Stimulated activated CD8-positive, alpha-beta memory T cell treated with anti-CD3 and anti-CD28 coated beads, Interleukin-4, amount 100 ng/mL, for 24 hours (primary cell): ENCODE data around the gene TSHZ2.
"Not testable (repeated sequence)": the region's sequence is repeated elsewhere in the genome, so short reads cannot be mapped to it uniquely, and the experiment has no call there.

Source experiments
- DNase-seq: peaks from one replicate; pipeline ENCODE4 v3.0.0-alpha.2; 2020; ENCODE audit warnings: low read depth

TSHZ2 gene

GRCh38 chr20:53413845-53414244 lies 441.7 kb downstream of the TSHZ2 start:
- not testable (repeated sequence) for DNase-seq

DNA sequence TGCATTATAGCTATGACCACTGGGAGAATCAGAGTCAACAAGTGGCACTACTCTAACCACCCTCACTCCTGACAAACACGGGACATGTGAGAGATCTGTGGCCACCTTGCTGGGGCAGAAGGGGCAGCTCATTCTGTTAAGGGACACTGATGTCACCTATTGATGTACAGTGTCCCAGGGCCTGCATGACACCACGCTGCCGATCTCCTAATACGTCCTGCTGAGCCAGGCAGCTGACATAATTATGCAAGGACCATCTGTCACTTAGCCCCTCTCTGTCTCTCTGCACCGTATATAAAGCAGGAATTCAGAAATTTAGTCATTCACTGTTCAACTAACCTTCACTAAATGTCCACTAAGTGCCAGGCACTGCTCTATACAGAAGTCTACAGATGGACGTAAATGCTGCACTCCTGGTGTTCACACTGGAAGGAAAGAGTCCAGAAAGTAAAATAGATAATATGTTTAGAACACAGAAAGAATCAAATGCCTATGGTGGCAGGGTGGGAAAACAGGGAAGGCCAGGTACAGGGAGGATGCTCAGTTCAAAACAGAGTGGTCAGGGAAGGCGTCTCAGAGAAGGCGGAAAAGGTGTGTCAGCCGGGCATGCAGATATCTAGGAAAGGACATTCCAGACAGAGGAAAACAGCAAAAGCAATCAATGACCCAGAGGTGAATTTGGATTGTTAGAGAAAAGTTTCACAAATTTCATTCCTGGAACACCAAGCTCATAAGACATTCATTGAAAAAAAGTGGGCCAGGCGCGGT lies 447.7 kb downstream of the TSHZ2 start:
- no peak for DNase-seq

DNA sequence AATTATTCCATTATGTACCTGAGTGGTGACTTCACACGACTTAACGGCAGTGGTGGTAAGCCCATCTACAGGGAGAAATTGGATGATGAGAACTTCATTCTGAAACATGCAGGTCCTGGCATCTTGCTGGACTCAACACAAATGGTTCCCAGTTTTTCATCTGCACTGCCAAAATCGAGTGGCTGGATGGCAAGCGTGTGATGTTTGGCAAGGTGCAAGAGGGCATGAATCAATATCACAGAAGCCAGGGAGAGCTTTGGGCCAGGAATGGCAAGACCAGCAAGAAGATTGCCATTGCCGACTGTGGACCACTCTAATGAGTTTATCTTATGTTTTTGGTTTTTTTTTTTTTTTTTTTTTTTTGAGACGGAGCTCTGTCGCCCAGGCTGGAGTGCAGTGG lies 449.2 kb downstream of the TSHZ2 start:
- no peak for DNase-seq

- no peak for DNase-seq
These were observed 449.9 kb downstream of the TSHZ2 start for GRCh38 chr20:53422039-53422438.

- no peak for DNase-seq
These were observed 451.5 kb downstream of the TSHZ2 start for GRCh38 chr20:53423587-53424146.

DNA sequence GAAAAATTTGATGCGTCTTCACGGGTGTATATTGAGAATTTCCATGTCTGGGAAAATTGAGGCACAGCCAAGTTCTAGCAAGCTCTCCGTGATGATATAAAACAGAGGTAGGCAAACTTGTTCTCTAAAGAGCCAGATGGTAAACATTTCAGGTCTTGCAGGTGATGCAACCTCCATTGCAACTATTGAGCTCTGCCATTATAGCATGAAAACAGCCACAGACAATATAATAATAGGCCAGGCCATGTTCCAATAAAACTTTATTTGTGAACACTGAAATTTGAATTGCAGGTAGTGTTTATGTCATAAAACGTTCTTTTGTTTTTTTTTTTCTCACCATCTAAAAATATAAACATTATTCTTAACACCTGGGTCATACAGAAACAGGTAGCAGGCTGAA lies 453.3 kb downstream of the TSHZ2 start:
- no peak for DNase-seq

- no peak for DNase-seq
These were observed 453.8 kb downstream of the TSHZ2 start for GRCh38 chr20:53425941-53426340.

DNA sequence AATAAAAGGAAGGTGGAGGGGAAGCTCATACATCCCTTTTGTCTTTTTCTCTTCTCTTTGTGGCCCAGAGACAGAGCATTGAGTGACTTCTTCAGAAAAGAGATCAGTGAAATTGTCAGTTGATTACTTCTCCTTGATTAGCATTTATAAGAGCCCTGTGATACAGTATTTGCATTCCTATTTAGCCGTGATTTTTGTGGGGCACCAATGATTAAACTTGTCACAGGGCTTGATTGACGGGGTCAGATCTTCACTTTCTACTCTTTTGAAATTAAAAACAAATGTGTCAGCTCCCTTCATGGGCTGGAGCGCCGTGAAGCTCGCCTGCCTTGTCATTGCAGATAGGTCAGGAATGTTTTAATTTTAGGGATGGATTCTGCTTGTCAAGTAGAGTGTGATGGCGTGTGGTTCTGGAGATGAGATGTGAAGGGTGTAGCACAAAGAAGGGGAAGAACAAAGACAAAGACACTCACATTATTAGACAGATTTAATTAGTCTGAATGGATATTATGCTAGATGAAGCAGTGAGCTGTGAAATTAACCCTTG lies 454.7 kb downstream of the TSHZ2 start:
- no peak for DNase-seq

DNA sequence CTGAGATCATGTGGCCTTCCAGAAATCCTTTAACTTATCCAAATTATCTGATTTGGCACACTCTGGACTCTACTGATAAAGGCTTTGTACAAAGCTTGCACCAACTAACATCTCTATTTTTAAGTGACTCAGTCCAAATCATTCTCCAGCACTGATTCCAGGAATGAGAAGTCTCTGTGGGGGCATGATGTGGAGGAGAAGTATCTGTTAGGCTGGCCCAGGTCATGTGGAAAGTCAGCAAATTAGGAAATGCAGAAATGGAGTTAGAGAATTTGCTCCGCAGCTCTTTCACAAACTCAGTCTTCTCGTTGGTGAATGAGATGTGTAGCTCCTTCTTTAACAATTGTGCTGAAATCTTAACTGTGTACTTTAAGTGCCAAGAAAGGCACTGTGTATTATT lies 455.8 kb downstream of the TSHZ2 start:
- no peak for DNase-seq

GRCh38 chr20:53428588-53428987 lies 456.4 kb downstream of the TSHZ2 start:
- DNase-seq: no peak

DNA sequence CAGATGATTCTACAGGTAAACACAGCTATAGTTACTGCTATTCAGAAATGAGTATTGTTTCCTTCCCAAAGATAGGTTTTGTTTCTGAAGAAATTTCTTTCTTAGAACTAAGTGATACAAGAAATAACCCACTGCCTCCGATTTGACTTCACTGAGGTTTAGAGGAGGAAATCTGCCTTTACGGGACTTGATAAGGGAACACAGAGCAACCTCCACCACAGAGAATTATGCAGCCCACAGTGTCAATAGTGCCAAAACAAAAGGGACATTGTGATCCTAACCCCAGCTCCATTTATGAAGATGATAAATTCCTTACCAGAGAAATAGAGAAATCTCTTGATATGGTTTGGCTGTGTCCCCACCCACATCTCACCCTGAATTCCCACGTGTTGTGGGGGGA lies 456.8 kb downstream of the TSHZ2 start:
- no peak for DNase-seq

DNA sequence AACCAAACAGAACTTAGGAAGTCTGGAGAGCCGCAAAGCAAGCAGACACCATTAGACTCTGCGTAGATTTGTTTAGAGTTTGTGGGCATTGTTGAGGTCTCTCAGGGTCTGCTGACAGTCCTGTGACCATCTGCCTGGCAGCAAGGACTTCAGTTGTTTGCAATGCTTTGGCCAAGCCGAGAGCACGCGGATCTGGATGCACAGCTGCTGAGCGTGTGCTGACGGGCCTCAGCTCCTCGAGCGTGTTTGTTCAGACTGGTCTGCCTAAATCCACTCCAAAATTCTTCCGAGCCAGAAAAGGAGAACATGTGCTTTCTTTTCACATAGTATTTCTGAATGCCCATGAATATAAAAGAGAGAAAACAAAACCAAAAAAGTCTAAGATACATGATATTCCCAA lies 462.5 kb downstream of the TSHZ2 start:
- DNase-seq: no peak

DNA sequence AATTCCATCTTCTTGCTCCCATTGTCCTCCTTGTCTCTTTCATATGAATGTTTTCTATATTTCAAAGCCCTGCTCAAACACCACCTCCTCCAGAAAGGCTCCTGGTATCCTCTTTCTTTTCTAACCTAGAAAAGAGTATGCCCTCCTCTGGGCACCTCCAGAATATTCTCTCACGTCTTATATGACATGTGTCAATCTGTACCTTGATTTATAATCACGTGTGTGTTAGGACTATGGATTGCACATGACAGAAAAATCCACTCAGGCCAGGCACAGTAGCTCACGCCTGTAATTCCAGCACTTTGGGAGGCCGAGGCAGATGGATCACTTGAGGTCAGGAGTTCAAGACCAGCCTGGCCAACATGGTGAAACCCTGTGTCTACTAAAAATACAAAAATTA lies 464.8 kb downstream of the TSHZ2 start:
- DNase-seq: not testable (repeated sequence)

GRCh38 chr20:53438368-53438767 lies 466.2 kb downstream of the TSHZ2 start:
- no peak for DNase-seq

DNA sequence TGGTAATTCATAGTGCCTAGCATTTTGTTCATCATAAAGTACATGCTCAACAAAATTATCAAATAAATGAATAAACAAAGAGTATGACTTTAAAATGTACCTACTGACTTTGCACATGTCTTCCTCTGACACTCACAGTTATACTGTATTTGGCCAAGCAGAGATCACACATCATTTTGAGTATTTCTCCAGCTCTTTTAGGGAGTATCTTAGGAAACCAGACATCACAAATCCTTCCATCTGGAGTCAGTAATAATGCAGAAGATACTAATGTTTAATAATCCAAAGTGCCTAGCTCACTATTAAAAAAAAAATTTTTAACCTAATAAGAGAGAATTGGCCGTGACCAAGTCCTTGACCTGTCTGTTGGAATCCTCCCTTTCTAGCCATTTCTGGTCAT lies 466.9 kb downstream of the TSHZ2 start:
- DNase-seq: no peak

GRCh38 chr20:53439616-53440015 lies 467.5 kb downstream of the TSHZ2 start:
- DNase-seq: no peak

- DNase-seq: no peak
These were observed 472.4 kb downstream of the TSHZ2 start for GRCh38 chr20:53444401-53445149.

DNA sequence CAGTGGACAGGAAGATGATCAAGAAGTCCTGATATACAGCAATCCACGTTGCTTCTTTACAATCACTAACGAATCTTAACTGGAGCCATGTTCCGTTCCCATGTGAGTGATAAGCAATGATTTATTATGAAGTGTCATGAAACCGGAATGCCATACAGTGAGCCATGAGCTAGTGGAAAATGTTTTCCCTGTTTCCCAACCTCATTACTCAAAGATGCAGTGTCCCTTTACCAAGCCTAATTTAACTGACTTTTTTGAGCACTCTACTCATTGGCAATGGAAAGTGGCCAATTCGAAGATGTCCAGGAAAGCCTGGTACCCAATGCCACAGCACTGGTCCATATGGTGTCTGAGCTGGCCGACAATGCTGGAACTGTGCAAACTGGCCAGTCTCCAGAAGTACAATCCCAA lies 473.2 kb downstream of the TSHZ2 start:
- DNase-seq: no peak

DNA sequence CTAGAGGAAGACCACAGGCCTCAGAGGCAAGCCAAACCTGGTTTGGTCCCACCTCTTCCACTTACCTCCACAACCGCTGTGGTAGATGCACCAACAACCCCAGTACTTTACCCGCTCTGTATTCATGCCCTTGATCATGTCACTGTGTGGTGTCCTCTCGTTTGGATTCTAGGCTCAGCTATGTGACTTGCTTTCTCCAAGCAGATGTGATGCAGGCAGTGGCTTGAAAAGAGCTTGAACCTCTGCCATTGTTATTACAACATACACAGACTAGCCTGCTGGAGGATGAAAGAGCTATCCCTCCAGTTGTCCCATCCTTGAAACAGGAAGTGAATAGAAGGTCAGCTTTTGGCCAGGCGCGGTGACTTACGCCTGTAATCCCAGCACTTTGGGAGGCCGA lies 473.8 kb downstream of the TSHZ2 start:
- DNase-seq: no peak

DNA sequence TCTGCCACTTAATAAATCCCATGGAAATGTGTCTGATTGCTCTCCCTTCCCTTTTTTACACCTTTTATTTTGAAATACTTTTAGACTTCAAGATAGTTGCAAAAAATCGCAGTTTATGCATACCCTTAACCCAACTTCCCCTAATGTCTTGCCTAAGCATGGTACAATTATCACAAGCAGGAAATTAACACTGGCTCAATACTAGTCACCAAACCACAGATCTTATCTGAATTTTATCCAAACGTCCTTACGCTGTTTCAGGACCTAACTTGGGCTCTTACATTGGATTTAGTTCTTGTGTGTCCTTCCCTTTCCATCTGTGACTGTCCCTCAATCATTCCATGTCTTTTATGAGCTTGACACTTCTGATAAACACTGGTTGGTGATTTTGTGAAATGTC lies 475.2 kb downstream of the TSHZ2 start:
- no peak for DNase-seq

DNA sequence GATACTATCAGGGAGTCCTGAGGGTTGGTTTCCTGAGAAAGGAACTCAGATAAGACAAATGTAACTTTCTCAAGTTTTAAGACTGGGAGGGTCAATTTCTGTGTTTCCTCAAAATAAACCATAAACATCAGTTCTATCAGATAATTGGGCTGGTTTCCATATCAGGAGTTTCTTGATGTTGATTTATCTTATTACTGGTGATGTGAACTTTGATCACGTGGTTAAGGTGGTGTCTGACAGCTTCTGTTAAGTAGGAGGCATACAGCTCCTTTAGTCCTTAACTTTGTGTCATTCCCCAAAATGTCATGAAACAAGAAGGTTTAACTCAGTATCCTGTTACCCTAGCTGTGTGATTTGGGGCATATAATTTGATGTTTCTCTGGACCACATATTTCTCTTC lies 476.3 kb downstream of the TSHZ2 start:
- no peak for DNase-seq

DNA sequence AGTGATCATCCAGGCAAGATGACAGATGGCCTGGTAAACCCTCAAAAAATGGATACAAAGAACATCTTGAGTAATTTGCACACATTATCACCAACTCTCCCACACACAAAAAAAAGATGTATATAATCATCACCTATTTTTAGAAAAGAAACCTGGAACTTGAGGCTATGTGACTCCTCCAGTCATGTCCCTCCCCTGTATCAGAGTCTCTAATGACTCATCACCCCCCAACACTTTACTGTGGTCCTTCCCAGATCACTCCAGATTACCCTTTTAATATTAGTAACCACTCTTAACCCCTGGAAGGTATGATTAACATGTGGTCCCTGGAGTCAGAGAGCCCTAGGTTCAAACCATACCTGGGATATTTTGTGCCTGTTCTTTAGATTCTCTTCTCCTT lies 476.7 kb downstream of the TSHZ2 start:
- no peak for DNase-seq

DNA sequence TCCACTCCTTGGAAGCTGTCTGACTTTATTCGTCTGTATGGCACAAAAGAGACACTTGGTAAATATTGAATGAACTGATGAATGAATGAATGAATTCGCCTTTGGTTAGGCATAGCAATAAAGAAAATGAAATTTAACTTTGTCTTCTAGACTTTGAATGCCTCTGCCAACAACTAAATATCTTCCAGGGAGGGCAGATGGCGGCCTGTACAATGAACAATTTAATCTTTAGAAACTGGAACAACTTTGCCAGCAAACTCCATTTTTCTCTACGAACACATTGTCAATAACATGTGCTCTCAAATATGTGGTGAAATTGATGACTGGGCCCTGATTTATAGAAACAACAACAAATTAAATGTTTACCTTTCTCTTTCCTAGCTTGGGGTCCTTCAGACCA lies 480.9 kb downstream of the TSHZ2 start:
- DNase-seq: no peak
